Globus pallidus (tissue), 1 donor: ENCODE data around the gene VTCN1.
"Not testable (repeated sequence)": the region's sequence is repeated elsewhere in the genome, so short reads cannot be mapped to it uniquely, and the experiment has no call there.

ENCODE experiments used
- DNase-seq: peaks from one replicate; pipeline ENCODE4 v3.0.0-alpha.2; 2015; ENCODE audit warnings: low spot score

The VTCN1 gene

GRCh38 chr1:117210831-117211261 lies at the start of gene VTCN1:
TSS of gene VTCN1 (minus strand) at chr1:117210927. CDS start at chr1:117210855, 72 bp downstream.
- no peak for DNase-seq

- DNase-seq = no peak
These were observed 48.1 kb upstream of the VTCN1 start for GRCh38 chr1:117258791-117259190.

- DNase-seq = not testable (repeated sequence)
These were observed 47.3 kb upstream of the VTCN1 start for GRCh38 chr1:117258075-117258474.

GRCh38 chr1:117257291-117257690 lies 46.6 kb upstream of the VTCN1 start:
- DNase-seq = no peak

- DNase-seq = no peak
These were observed 39.4 kb upstream of the VTCN1 start for GRCh38 chr1:117250061-117250606.

- no peak for DNase-seq
These were observed 34.2 kb upstream of the VTCN1 start for GRCh38 chr1:117244971-117245370.

GRCh38 chr1:117244306-117244705 lies 33.6 kb upstream of the VTCN1 start:
- DNase-seq = no peak

GRCh38 chr1:117241512-117241911 lies 30.8 kb upstream of the VTCN1 start:
- DNase-seq = no peak

GRCh38 chr1:117240547-117240946 lies 29.8 kb upstream of the VTCN1 start:
- no peak for DNase-seq

GRCh38 chr1:117239467-117239866 lies 28.7 kb upstream of the VTCN1 start:
- no peak for DNase-seq

GRCh38 chr1:117237726-117238381 lies 27.1 kb upstream of the VTCN1 start:
- no peak for DNase-seq

- no peak for DNase-seq
These were observed 25.2 kb upstream of the VTCN1 start for GRCh38 chr1:117235863-117236465.

GRCh38 chr1:117232531-117232930 lies 21.8 kb upstream of the VTCN1 start:
- DNase-seq = no peak

GRCh38 chr1:117231748-117232373 lies 21.1 kb upstream of the VTCN1 start:
- peak; percentile 2 for DNase-seq

- DNase-seq = no peak
These were observed 20.6 kb upstream of the VTCN1 start for GRCh38 chr1:117231312-117231711.

- no peak for DNase-seq
These were observed 18.5 kb upstream of the VTCN1 start for GRCh38 chr1:117229217-117229616.

- DNase-seq = no peak
These were observed 15.2 kb upstream of the VTCN1 start for GRCh38 chr1:117225931-117226330.

- no peak for DNase-seq
These were observed 6.0 kb upstream of the VTCN1 start for GRCh38 chr1:117216718-117217117.

- DNase-seq = peak; percentile 5
These were observed 5.2 kb upstream of the VTCN1 start for GRCh38 chr1:117215733-117216462.

- no peak for DNase-seq
These were observed 4.3 kb upstream of the VTCN1 start for GRCh38 chr1:117215019-117215418.

- no peak for DNase-seq
These were observed 2.3 kb upstream of the VTCN1 start for GRCh38 chr1:117213046-117213445.

GRCh38 chr1:117210386-117210785 lies 341 bp downstream of the VTCN1 start:
- no peak for DNase-seq
